DND-41 (cell line): ENCODE data around the gene ASIC2.

Experiments
- ATAC-seq: fragments of 200-7000 bp; cut with Tn5 transposase; 3 replicates; pipeline ENCODE4 v1.9.1; 2021; ENCODE audit warnings: low read depth; ENCODE audit not compliant: insufficient read depth
- DNase-seq: peaks from one replicate; pipeline ENCODE4 v3.0.0-alpha.2; 2020
- H2AFZ ChIP-seq: 2 replicates; pipeline ENCODE4 v1.6.0; 2012; ENCODE audit warnings: low read depth, low read length
- H3K27ac ChIP-seq: 2 replicates; pipeline ENCODE4 v1.5.1; 2012; ENCODE audit warnings: low read length, inconsistent platforms
- H3K27me3 ChIP-seq: fragments of 200-600 bp; sonication (generic); 2 replicates; pipeline ENCODE4 v1.6.0; 2012; ENCODE audit warnings: low read length, mild to moderate bottlenecking, inconsistent platforms; ENCODE audit not compliant: insufficient read depth, poor library complexity
- H3K36me3 ChIP-seq: 2 replicates; pipeline ENCODE4 v1.5.1; 2012; ENCODE audit warnings: low read length, inconsistent platforms; ENCODE audit not compliant: insufficient read depth
- H3K4me1 ChIP-seq: 2 replicates; pipeline ENCODE4 v1.5.1; 2012; ENCODE audit warnings: mild to moderate bottlenecking, low read length; ENCODE audit not compliant: insufficient read depth
- H3K4me2 ChIP-seq: 2 replicates; pipeline ENCODE4 v1.6.0; 2012; ENCODE audit warnings: mild to moderate bottlenecking, moderate library complexity, low read length, inconsistent platforms; ENCODE audit not compliant: insufficient read depth
- H3K4me3 ChIP-seq, 2 experiments: fragments of 200-600 bp in 1 of 2; shearing (Covaris generic) in 1 of 2; 2 replicates each; pipeline ENCODE4 v1.5.1; 2012 to 2016; ENCODE audit warnings: inconsistent platforms in 2 of 2, low read length in 2 of 2, mild to moderate bottlenecking in 2 of 2, low read depth in 1 of 2, moderate library complexity in 1 of 2
- H3K79me2 ChIP-seq: 2 replicates; pipeline ENCODE4 v1.6.0; 2012; ENCODE audit warnings: low read length, inconsistent platforms; ENCODE audit not compliant: insufficient read depth
- H3K9ac ChIP-seq: 2 replicates; pipeline ENCODE4 v1.6.0; 2012; ENCODE audit warnings: low read depth, mild to moderate bottlenecking, inconsistent platforms, low read length, moderate library complexity
- H3K9me3 ChIP-seq: 2 replicates; pipeline ENCODE4 v1.5.1; 2012; ENCODE audit warnings: low read length, moderate library complexity, mild to moderate bottlenecking, inconsistent platforms; ENCODE audit not compliant: insufficient read depth, severe bottlenecking
- H4K20me1 ChIP-seq: 2 replicates; pipeline ENCODE4 v1.6.0; 2012; ENCODE audit warnings: low read length; ENCODE audit not compliant: insufficient read depth
- EZH2 ChIP-seq: IDR thresholded peaks from 3 replicates; pipeline ENCODE4 v1.6.1; 2012; ENCODE audit warnings: borderline replicate concordance, low read depth, mild to moderate bottlenecking, moderate library complexity, low read length, inconsistent platforms; ENCODE audit not compliant: severe bottlenecking
- TF ChIP-seq, protein P1 (sequence below): IDR thresholded peaks from 2 replicates; pipeline ENCODE4 v1.5.1; 2012; ENCODE audit warnings: borderline replicate concordance, low read length, moderate library complexity, mild to moderate bottlenecking; ENCODE audit not compliant: poor library complexity, severe bottlenecking; ENCODE audit errors: extremely low read depth

Gene ASIC2

GRCh38 chr17:33198954-33199353 lies 94.1 kb downstream of the ASIC2 start:
- H3K79me2 ChIP-seq: no peaks in the 10 kb centered on the region
- DNase-seq (no peak), ATAC-seq (no peak)
- peaks cover 10% of the 10 kb centered on the region for H3K27me3 ChIP-seq
- H3K4me2 ChIP-seq: no peak overlapping the region
- no peaks in the 10 kb centered on the region for H4K20me1 ChIP-seq
- H3K9ac ChIP-seq: no peak overlapping the region
- H3K9me3 ChIP-seq: no peaks in the 10 kb centered on the region
- TF ChIP-seq, protein P1, sequence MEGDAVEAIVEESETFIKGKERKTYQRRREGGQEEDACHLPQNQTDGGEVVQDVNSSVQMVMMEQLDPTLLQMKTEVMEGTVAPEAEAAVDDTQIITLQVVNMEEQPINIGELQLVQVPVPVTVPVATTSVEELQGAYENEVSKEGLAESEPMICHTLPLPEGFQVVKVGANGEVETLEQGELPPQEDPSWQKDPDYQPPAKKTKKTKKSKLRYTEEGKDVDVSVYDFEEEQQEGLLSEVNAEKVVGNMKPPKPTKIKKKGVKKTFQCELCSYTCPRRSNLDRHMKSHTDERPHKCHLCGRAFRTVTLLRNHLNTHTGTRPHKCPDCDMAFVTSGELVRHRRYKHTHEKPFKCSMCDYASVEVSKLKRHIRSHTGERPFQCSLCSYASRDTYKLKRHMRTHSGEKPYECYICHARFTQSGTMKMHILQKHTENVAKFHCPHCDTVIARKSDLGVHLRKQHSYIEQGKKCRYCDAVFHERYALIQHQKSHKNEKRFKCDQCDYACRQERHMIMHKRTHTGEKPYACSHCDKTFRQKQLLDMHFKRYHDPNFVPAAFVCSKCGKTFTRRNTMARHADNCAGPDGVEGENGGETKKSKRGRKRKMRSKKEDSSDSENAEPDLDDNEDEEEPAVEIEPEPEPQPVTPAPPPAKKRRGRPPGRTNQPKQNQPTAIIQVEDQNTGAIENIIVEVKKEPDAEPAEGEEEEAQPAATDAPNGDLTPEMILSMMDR: no peak
- no peak for TF ChIP-seq EZH2
- no peak overlapping the region for H2AFZ ChIP-seq
- no peak overlapping the region for H3K27ac ChIP-seq
- no peak overlapping the region for H3K4me3 ChIP-seq
- no peaks in the 10 kb centered on the region for H3K36me3 ChIP-seq
- no peaks in the 10 kb centered on the region for H3K4me1 ChIP-seq

- Histone ChIP-seq H3K4me3 (no peak overlapping the region), H3K36me3 (no peaks in the 10 kb centered on the region), H3K27me3 (peaks cover 15% of the 10 kb centered on the region), H4K20me1 (no peaks in the 10 kb centered on the region), H3K4me1 (no peaks in the 10 kb centered on the region), H2AFZ (no peak overlapping the region), H3K9ac (no peak overlapping the region), H3K9me3 (no peaks in the 10 kb centered on the region), H3K79me2 (no peaks in the 10 kb centered on the region), H3K27ac (no peak overlapping the region), H3K4me2 (no peak overlapping the region)
- DNase-seq (no peak), ATAC-seq (no peak)
- TF ChIP-seq, protein P1: no peak
- TF ChIP-seq EZH2: no peak
Observed at GRCh38 chr17:33197342-33197741, 95.8 kb downstream of the ASIC2 start.

DNA sequence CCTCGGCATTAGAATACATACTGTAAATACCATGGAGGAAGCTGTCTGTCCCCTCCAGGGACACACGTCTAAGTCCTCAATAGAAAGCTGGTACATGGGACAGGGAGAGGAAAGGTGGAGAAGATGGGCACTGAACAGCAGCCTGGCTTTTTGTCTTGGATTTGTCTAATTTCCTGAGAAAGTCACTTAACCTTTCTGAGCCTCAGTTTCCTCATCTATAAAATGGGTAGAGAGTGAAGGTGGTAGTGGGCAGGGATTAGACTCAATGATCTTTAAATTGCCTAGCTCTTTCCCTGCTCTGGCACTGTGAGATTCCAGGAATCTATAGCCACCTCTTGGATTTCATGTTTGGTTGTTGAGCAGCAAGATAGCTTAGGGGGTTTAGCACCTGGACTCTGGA lies 96.2 kb downstream of the ASIC2 start:
- Histone ChIP-seq H3K4me3 (no peak overlapping the region), H4K20me1 (no peaks in the 10 kb centered on the region), H3K27ac (no peak overlapping the region), H3K9me3 (no peaks in the 10 kb centered on the region), H3K4me1 (no peaks in the 10 kb centered on the region), H3K4me2 (no peak overlapping the region), H3K27me3 (peaks cover 16% of the 10 kb centered on the region), H2AFZ (no peak overlapping the region), H3K36me3 (no peaks in the 10 kb centered on the region), H3K79me2 (no peaks in the 10 kb centered on the region), H3K9ac (no peak overlapping the region)
- no peak for TF ChIP-seq EZH2
- TF ChIP-seq, protein P1: no peak
- DNase-seq (no peak), ATAC-seq (no peak)
